Measurements from ENCODE around the gene PATZ1. TPM values are rescaled to one million over a fixed set of nuclear protein-coding genes. Genes with fewer than 3 reads are reported as not detected.

The PATZ1 gene
- total RNA-seq, 1 donor from 2014 or later = 24.3 TPM

GRCh38 chr22:31279327-31279669 is 66.8 kb downstream of the PATZ1 start:
- Histone ChIP-seq H3K36me3 (peaks cover 92% of the 10 kb centered on the region), H3K9me3 (no peaks in the 10 kb centered on the region), H3K27me3 (no peaks in the 10 kb centered on the region), H3K4me1 (peaks cover 5% of the 10 kb centered on the region), H3K27ac (peak overlapping the region; percentile 42), H3K4me3 (no peak overlapping the region)
- DNase-seq (no peak), ATAC-seq (no peak)
- no peak for TF ChIP-seq CTCF (IDR thresholded peaks at IDR 0.05)
- intact Hi-C loops (cut with DNase I) = no loop called here

GRCh38 chr22:31278626-31279326 is 67.4 kb downstream of the PATZ1 start:
- intact Hi-C loops (cut with DNase I) = no loop called here
- H3K4me1 ChIP-seq = peaks cover 5% of the 10 kb centered on the region
- H3K27ac ChIP-seq = peak overlapping the region; percentile 63
- H3K27me3 ChIP-seq = no peaks in the 10 kb centered on the region
- no peak for DNase-seq
- H3K9me3 ChIP-seq = no peaks in the 10 kb centered on the region
- H3K4me3 ChIP-seq = no peak overlapping the region
- no peak for TF ChIP-seq CTCF (IDR thresholded peaks at IDR 0.05)
- H3K36me3 ChIP-seq = peaks cover 92% of the 10 kb centered on the region
- no peak for ATAC-seq

GRCh38 chr22:31278151-31278621 is 68.0 kb downstream of the PATZ1 start:
- Histone ChIP-seq H3K27me3 (no peaks in the 10 kb centered on the region), H3K4me3 (no peak overlapping the region), H3K36me3 (peaks cover 92% of the 10 kb centered on the region), H3K9me3 (no peaks in the 10 kb centered on the region), H3K4me1 (peaks cover 10% of the 10 kb centered on the region), H3K27ac (peak overlapping the region; percentile 63)
- no peak for TF ChIP-seq CTCF (IDR thresholded peaks at IDR 0.05)
- DNase-seq (no peak), ATAC-seq (no peak)
- intact Hi-C loops (cut with DNase I) = no loop called here

- no peak for TF ChIP-seq CTCF (IDR thresholded peaks at IDR 0.05)
- peak overlapping the region; percentile 63 for H3K27ac ChIP-seq
These were observed 68.4 kb downstream of the PATZ1 start for GRCh38 chr22:31277741-31278140.

GRCh38 chr22:31276426-31277167 is 69.5 kb downstream of the PATZ1 start:
- intact Hi-C loops (cut with DNase I) = no loop called here
- Histone ChIP-seq H3K36me3 (peaks cover 87% of the 10 kb centered on the region), H3K27me3 (no peaks in the 10 kb centered on the region), H3K4me1 (peaks cover 13% of the 10 kb centered on the region), H3K9me3 (no peaks in the 10 kb centered on the region), H3K27ac (no peak overlapping the region), H3K4me3 (no peak overlapping the region)
- ATAC-seq (no peak), DNase-seq (no peak)
- TF ChIP-seq CTCF (IDR thresholded peaks at IDR 0.05) = no peak

More at GRCh38 chr22:31277741-31278140, 68.4 kb downstream of the PATZ1 start:
- Histone ChIP-seq H3K27me3 (no peaks in the 10 kb centered on the region), H3K4me3 (no peak overlapping the region), H3K36me3 (peaks cover 91% of the 10 kb centered on the region), H3K9me3 (no peaks in the 10 kb centered on the region), H3K4me1 (peaks cover 13% of the 10 kb centered on the region)
- no peak for DNase-seq
- ATAC-seq = no peak
- intact Hi-C loops (cut with DNase I) = no loop called here

Other genes starting within 250 kb of the PATZ1 start
- 89.0 TPM for gene SELENOM, start 238.8 kb downstream of the PATZ1 start, total RNA-seq
- gene INPP5J, start 223.4 kb downstream of the PATZ1 start, total RNA-seq = 4.5 TPM
- gene PLA2G3, start 205.8 kb downstream of the PATZ1 start, total RNA-seq = 6.9 TPM
- gene RNF185, start 186.2 kb downstream of the PATZ1 start, total RNA-seq = 37.9 TPM
- 63.0 TPM for gene LIMK2, start 134.0 kb downstream of the PATZ1 start, total RNA-seq
- gene PIK3IP1, start 53.9 kb downstream of the PATZ1 start, total RNA-seq = 56.4 TPM
- 35.5 TPM for gene DRG1, start 53.3 kb upstream of the PATZ1 start, total RNA-seq
- gene EIF4ENIF1, start 143.5 kb upstream of the PATZ1 start, total RNA-seq = 27.2 TPM
- gene SFI1, start 150.2 kb upstream of the PATZ1 start, total RNA-seq = 38.0 TPM

Measured in upper lobe of right lung (tissue), 1 donor.